Activated CD8-positive, alpha-beta memory T cell treated with anti-CD3 and anti-CD28 coated beads for 24 hours (primary cell): Measurements from ENCODE around the gene SYNJ2.

Experiments used
- DNase-seq: peaks from one replicate; pipeline ENCODE4 v3.0.0-alpha.2; 2020

The SYNJ2 gene

DNA sequence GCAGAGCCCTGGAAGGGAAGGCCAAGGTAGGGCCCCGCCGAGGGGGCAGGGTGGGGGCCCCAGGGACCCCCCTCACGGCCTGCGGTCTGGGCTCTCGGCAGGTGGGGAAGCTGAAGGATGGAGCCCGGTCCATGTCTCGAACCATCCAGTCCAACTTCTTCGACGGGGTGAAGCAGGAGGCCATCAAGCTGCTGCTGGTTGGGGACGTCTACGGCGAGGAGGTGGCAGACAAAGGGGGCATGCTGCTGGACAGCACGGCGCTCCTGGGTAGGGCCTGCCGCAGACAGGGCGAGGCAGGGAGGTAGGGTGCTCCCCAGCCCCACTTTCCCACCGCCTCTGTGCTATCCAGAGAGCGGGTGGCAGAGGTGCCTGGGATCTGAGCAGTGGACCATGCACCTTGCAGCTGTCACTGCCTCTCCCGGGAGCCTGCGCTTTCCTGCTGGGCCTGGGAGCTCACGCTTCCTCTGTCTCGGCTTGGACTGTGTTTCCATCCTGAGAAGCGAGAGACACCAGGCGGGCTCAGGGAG, 83.1 kb downstream of the SYNJ2 start:
- DNase-seq = no peak

- no peak for DNase-seq
Observed at GRCh38 chr6:158066136-158066781, 84.6 kb downstream of the SYNJ2 start.

DNA sequence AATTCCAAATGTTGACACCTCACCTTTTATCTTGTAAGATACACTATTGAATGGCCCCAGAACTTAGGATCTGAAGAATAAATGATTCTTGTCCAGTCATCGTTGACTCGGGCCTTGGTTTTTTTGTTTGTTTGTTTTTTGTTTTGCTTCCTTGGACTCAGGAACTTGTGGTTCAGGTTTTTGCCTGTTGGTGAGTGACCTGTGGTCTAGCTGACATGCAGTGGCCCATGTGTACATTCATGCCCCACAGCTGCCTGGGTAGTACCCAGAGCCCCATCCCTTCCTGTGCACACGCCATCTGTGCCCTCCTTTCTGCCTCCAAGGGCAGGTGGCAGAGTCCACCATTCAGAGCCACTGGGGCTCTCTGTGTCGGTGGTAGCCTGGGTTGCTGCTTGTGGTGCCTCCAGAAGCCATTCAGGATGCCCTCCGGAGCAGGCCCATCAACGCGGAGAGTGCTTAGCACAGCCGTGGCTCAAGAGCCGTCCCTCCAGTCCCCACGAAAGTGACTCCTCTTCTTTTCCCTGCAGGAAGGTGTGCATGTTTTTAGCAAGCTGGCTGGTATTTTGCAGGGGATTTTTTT, 85.9 kb downstream of the SYNJ2 start:
- no peak for DNase-seq

DNA sequence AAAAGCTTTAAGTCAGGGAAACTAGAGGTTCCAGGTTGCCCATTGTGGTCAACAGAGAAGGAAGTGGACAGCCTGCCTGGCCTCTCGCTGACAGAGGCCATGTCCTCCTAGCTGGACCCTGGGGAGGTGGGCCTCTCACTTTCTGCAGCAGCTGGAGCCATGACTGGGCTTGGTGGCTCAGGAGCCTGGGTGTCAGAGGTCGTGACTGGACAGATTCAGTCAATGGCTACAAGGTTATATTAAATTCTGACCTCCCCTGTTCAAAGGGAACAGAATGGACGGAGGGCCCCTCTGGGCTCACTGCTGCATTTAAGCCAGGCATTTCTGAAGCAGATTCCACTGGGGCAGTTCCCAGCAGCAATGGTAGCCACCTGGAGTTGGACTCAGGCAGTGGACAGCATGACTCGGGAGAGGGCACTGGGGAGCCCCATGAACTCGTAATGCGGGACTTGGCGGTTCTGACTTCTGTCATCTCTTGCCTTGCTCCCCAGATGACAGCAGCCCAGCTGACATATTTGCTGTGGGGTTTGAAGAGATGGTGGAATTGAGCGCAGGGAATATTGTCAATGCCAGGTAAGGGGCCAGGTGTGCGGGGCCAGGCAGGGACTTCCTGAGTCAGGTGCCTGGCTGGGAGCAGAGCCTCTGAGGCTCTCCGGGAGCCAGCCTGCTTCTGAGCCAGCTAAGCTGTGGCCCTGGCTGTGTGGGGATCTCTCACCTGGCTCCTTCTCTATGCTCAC, 86.7 kb downstream of the SYNJ2 start:
- DNase-seq = no peak

GRCh38 chr6:158068893-158069799, 87.5 kb downstream of the SYNJ2 start:
- DNase-seq = no peak

DNA sequence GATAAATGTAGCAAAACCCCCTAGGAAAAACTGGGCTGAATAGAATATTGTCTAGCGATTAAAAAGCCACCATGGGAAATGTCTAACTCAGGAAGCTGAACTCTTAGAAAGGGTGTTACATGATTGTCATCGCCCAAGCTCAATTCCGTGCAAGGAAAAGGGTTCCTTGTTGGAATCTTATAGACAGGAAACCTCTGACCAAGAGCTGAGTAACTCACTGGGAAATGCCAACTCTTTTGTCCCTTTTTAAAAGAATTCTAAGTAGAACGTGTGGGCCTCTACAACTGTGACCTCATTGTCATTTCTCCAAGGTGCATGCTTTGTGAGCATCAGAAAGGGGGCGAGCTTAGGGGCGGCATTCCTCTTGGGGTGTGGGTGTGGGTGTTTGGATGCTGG, 88.1 kb downstream of the SYNJ2 start:
- no peak for DNase-seq

DNA sequence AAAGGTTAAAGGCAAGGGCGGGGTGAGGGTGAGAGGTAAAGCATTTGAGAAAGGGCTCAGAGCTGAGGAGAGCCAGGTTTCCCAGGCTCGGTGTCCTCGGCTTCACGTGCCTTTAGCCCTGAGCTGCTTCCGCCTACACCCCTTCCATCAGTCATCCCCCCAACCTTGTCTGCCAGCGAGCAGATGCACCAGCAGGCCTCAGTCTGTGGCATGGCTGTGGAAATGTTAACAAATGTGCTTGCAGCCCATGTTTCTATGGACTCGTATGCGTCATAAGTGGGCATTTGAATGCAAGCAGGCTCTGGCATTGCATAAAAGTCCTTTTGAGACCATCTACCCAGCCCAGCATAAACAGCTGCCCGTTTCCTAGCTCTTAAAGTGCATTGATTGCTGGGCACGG, 88.8 kb downstream of the SYNJ2 start:
- DNase-seq = no peak

GRCh38 chr6:158071121-158072082, 89.7 kb downstream of the SYNJ2 start:
- DNase-seq = no peak

- DNase-seq = peak; percentile 88
Observed at GRCh38 chr6:158072083-158072721, 90.5 kb downstream of the SYNJ2 start.

DNA sequence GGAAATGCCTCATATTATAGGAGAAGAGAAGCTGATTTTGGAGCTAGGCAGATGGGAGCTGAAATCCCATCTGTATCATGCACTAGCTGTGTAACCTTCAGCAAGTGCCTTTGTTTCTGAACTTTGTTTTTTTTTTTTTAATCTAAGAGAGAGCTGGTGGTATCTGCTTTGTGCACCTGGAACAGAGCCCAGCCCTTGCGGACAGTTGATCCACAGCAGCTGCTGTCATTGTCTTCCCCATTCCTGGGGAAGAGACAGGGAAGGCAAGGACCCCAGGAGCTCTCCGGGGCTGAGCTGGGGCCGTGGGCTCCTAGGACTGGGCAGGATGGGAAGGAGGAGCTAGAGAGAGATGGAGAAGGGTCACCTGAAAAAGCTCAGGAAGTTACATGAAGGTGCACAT, 92.1 kb downstream of the SYNJ2 start:
- DNase-seq = no peak

GRCh38 chr6:158076548-158076947, 94.9 kb downstream of the SYNJ2 start:
- no peak for DNase-seq

- no peak for DNase-seq
Observed at GRCh38 chr6:158077676-158078075, 96.0 kb downstream of the SYNJ2 start.

DNA sequence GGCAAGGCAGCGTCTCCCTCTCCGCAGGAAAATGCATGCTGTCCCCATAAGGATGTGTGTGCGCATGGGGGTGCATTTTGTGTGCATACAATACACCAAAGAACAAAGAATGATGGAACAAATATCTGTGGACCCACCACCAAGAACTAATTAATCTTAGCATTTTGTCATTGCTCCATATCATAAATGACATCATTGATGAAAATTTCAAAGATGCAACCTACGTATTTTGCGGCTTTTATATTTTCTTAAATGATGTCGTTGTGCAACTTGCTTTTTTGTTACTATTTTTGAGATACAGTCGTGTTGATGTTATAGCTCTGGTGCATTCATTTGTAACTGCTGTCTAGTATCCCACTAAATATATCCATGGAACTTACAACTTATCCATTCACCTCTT, 96.7 kb downstream of the SYNJ2 start:
- no peak for DNase-seq

DNA sequence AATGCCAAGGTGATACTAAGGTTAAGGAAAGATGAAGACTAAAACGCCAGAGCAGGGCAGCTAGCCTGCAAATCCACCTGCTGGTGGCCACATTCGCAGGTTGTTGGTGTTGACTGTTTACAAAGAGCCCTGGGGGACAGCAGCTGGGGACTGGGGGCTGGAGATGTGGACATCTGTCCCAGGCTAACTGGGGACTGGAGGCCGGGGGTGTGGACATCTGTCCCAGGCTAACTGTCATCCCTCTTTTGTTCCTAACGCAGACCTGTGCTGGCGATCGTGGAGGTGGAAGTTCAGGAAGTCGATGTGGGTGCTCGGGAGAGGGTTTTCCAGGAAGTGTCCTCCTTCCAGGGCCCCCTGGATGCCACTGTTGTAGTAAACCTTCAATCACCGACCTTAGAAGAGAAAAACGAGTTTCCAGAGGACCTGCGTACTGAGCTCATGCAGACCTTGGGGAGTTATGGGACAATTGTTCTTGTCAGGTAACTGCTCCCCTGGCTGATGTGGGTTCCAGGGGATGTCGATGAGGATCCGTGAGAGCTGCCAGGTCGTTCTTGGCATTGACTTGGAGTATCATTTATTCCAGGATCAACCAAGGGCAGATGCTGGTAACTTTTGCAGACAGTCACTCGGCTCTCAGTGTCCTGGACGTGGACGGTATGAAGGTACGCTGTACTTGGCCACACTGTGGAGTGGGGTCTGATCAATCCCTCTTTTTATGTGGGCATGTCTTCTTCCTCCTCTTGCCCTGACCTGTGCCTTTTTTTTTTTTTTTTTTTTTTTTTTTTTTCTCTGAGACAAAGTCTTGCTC, 99.4 kb downstream of the SYNJ2 start:
- no peak for DNase-seq

GRCh38 chr6:158081657-158081935, 99.9 kb downstream of the SYNJ2 start:
- DNase-seq = no peak

- no peak for DNase-seq
Observed at GRCh38 chr6:158083455-158084325, 102.0 kb downstream of the SYNJ2 start.

DNA sequence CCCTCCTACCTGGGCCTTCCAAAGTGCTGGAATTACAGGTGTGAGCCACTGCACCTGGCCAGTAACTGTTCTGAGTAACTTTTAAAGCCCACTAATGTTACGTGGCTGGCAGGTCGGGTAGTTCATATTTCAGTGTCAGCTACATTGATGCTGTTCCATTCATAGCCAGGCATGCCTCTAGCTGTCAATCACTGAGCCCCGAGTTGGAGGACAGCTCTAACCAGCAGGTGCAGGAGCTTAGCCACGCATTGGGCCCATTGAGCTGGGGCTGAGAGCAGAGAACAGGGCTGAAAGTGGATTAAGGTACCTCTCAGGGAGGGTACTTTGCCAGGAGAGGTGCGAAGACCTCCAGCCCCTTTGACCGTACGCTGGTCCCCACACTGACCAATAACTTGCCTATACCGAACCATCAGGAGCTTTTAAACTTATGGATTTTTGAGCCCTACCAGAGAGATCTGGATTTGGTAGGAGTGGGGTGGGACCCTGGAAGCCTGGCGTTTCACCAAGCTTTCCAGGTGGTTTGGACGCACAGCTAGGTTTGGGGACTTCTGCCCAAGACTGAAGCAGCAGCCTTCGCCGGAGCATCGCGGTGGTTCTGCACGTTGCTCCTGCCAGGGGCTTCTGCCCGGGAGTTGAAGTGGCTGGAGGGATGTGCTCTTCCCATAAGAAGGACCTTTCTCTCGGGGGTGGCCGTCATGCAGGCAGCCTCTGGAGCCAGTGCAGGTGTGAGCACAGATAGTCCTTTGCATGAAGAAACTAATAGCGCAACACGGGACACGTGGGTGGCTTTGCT, 103.8 kb downstream of the SYNJ2 start:
- DNase-seq = no peak

GRCh38 chr6:158086054-158086503, 104.4 kb downstream of the SYNJ2 start:
- no peak for DNase-seq
